K562 (cell line): ENCODE measurements around the gene ZNF548. TPM values are rescaled to one million over a fixed set of nuclear protein-coding genes. Genes with fewer than 3 reads are reported as not detected.

Experiments
- CC2D1A ChIP-seq: fragments of 450-650 bp; IDR thresholded peaks from 2 replicates; pipeline ENCODE4 v1.6.1; 2017; ENCODE audit warnings: mild to moderate bottlenecking
- ILF3 ChIP-seq: fragments of 450-650 bp; IDR thresholded peaks from 2 replicates; pipeline ENCODE4 v1.6.1; 2018; ENCODE audit warnings: antibody characterized with exemption, mild to moderate bottlenecking, moderate library complexity, borderline replicate concordance
- MAFF ChIP-seq: IDR thresholded peaks from 2 replicates; pipeline ENCODE4 v1.6.1; 2012; ENCODE audit warnings: low read length, improper control_type of control experiment
- NELFE ChIP-seq: IDR thresholded peaks from 2 replicates; pipeline ENCODE4 v1.6.1; 2011; ENCODE audit warnings: mild to moderate bottlenecking; ENCODE audit not compliant: insufficient read depth, insufficient read length
- POLR2AphosphoS2 ChIP-seq: IDR thresholded peaks from 2 replicates; pipeline ENCODE4 v1.6.1; 2012; ENCODE audit warnings: low read length, improper control_type of control experiment
- RBM15 ChIP-seq: fragments of 200-400 bp; formaldehyde crosslinking; IDR thresholded peaks from 2 replicates; pipeline ENCODE4 v1.6.1; 2018; ENCODE audit warnings: mild to moderate bottlenecking, low read length, moderate library complexity; ENCODE audit not compliant: insufficient read depth
- SIRT6 ChIP-seq: IDR thresholded peaks from one replicate; pipeline ENCODE4 v1.6.1; 2012; ENCODE audit warnings: low read depth, mild to moderate bottlenecking, control low read depth, inconsistent platforms, low read length, moderate library complexity
- SMARCC2 ChIP-seq: fragments of 450-650 bp; IDR thresholded peaks from 2 replicates; pipeline ENCODE4 v1.6.1; 2017; ENCODE audit warnings: antibody characterized with exemption, moderate library complexity, mild to moderate bottlenecking, low read depth
- SRSF7 ChIP-seq: fragments of 200-400 bp; formaldehyde crosslinking; optimal IDR thresholded peaks from 2 replicates; pipeline ENCODE3; 2017; ENCODE audit warnings: mild to moderate bottlenecking, low read depth, low read length
- TAF1 ChIP-seq: IDR thresholded peaks from 2 replicates; pipeline ENCODE4 v1.6.1; 2011; ENCODE audit warnings: mild to moderate bottlenecking, low read length, moderate library complexity; ENCODE audit not compliant: insufficient read depth, control insufficient read depth, severe bottlenecking; ENCODE audit errors: extremely low read depth
- TAL1 ChIP-seq: fragments of 450-650 bp; IDR thresholded peaks from 2 replicates; pipeline ENCODE4 v1.6.1; 2016; ENCODE audit warnings: mild to moderate bottlenecking
- TFAM ChIP-seq: fragments of 250-450 bp; sonication (Bioruptor Pico); conservative IDR thresholded peaks from 2 replicates; pipeline ENCODE4 v1.5.0; 2021; ENCODE audit warnings: mild to moderate bottlenecking, moderate library complexity
- ZNF232 ChIP-seq: sonication (generic); formaldehyde crosslinking; IDR thresholded peaks from 2 replicates; pipeline ENCODE4 v1.8.0; 2022; ENCODE audit warnings: mild to moderate bottlenecking, missing genetic modification reagents
- ZNF282 ChIP-seq: sonication (generic); formaldehyde crosslinking; IDR thresholded peaks from 2 replicates; pipeline ENCODE4 v1.8.1; 2023; ENCODE audit warnings: missing genetic modification reagents
- polyA plus RNA-seq, 8 experiments: library from polyadenylated mRNA; depleted of rRNA in 4 of 8; stranded (reverse) in 5 of 8; unstranded in 3 of 8; fragments of >200 nt; fragmentation: Nextera tagmentation in 2 of 8; fragmentation: Illumina TruSeq in 1 of 8; extraction: Ambion mirVana in 2 of 8; extraction: Trizol in 1 of 8; gene quantifications; 2 replicates each; pipeline versions ENCODE4 v1.2.1 to v1.2.3, GENCODE V29; 2011 to 2014; ENCODE audit warnings: inconsistent platforms in 1 of 8, missing spikeins in 1 of 8
- total RNA-seq, 7 experiments: library from RNA; depleted of rRNA in 6 of 7; stranded (reverse); fragments of >200 nt in 6 of 7; fragmentation: Illumina TruSeq in 2 of 7; extraction: Trizol in 2 of 7; gene quantifications; 2 replicates each; pipeline versions ENCODE4 v1.2.1 to v1.2.3, GENCODE V29; 2011 to 2021; ENCODE audit warnings: low replicate concordance in 1 of 7
- TF ChIP-seq, protein P1 (sequence below): fragments of 200-800 bp; sonication (Bioruptor generic); IDR thresholded peaks from 2 replicates; pipeline ENCODE4 v1.6.1; 2017; ENCODE audit warnings: missing genetic modification characterization, missing compliant biosample characterization
- TF ChIP-seq, protein P2 (sequence below): IDR thresholded peaks from 2 replicates; pipeline ENCODE4 v1.6.1; 2014; ENCODE audit warnings: antibody characterized with exemption
- TF ChIP-seq, protein P3 (sequence below): sonication (generic); formaldehyde crosslinking; IDR thresholded peaks from 2 replicates; pipeline ENCODE4 v1.8.0; 2022; ENCODE audit warnings: mild to moderate bottlenecking, missing genetic modification reagents

Gene ZNF548
- total and polyA plus RNA-seq, 9 of the 15 experiments (the other 6 are each of a cell fraction or from before 2014, with no cell fraction given): 1.5 to 8.7 (median 4.5) TPM

DNA sequence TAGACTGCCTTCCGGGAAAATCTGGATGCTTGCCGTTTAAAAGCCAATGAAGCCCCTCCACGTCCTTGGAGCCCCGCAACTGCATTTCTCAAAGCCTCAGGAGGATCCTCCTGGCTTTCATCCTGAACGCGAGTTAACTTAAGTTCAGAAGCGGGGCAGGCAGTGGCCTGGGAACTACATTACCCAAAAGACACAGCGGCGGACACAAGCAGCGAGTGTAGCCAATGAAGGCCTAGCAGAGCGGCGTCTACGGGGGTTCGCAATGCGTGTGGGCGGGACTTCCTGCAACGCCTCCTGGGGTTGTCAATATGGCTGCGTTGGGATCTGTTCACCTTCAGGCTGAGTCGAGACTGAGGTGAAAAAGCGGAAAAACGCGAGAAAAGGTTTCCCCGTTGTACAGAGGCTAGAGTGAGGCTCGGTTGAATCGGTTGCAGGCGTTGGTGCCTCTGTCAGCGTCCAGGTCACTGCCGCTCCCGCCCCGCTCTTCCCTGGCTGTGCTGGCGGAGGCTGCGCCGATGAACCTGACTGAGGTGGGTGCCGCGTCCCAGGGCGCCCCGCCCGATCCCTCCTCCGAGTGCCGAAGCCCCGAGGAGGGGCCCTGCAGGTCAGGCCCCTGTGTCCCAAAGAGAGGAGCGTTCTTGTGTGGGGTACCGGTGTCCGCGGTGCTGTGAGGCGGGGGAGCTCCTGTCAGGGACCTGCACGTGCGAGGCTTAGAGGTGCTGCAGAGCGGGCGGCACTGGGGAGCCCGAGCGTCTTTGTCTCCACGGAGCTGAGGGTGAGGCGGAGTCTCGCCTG, 21.4 kb downstream of the ZNF548 start, which contains the start of gene ZNF17 (continued):
- TF ChIP-seq, protein P1, sequence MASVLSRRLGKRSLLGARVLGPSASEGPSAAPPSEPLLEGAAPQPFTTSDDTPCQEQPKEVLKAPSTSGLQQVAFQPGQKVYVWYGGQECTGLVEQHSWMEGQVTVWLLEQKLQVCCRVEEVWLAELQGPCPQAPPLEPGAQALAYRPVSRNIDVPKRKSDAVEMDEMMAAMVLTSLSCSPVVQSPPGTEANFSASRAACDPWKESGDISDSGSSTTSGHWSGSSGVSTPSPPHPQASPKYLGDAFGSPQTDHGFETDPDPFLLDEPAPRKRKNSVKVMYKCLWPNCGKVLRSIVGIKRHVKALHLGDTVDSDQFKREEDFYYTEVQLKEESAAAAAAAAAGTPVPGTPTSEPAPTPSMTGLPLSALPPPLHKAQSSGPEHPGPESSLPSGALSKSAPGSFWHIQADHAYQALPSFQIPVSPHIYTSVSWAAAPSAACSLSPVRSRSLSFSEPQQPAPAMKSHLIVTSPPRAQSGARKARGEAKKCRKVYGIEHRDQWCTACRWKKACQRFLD (CRISPR knock-in tag): no peak
- TF ChIP-seq ZNF282 (CRISPR knock-in tag) (no peak), SRSF7 (no peak), CC2D1A (no peak), POLR2AphosphoS2 (no peak), TFAM (CRISPR knock-in tag) (no peak), MAFF (no peak), ILF3 (no peak), SIRT6 (no peak), NELFE (no peak), ZNF232 (CRISPR knock-in tag) (no peak), TAL1 (no peak), RBM15 (no peak), TAF1 (peak; percentile 47), SMARCC2 (no peak)
- TF ChIP-seq, protein P2, sequence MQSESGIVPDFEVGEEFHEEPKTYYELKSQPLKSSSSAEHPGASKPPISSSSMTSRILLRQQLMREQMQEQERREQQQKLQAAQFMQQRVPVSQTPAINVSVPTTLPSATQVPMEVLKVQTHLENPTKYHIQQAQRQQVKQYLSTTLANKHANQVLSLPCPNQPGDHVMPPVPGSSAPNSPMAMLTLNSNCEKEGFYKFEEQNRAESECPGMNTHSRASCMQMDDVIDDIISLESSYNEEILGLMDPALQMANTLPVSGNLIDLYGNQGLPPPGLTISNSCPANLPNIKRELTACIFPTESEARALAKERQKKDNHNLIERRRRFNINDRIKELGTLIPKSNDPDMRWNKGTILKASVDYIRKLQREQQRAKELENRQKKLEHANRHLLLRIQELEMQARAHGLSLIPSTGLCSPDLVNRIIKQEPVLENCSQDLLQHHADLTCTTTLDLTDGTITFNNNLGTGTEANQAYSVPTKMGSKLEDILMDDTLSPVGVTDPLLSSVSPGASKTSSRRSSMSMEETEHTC: no peak
- TF ChIP-seq, protein P3, sequence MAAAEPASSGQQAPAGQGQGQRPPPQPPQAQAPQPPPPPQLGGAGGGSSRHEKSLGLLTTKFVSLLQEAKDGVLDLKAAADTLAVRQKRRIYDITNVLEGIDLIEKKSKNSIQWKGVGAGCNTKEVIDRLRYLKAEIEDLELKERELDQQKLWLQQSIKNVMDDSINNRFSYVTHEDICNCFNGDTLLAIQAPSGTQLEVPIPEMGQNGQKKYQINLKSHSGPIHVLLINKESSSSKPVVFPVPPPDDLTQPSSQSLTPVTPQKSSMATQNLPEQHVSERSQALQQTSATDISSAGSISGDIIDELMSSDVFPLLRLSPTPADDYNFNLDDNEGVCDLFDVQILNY (CRISPR knock-in tag): no peak
